Endothelial cell of umbilical vein (primary cell): ENCODE measurements around the gene BCL2L14.

Experiments used
- EZH2 ChIP-seq: IDR thresholded peaks from 2 replicates; pipeline ENCODE4 v1.6.1; 2012; ENCODE audit warnings: borderline replicate concordance, low read depth, mild to moderate bottlenecking, moderate library complexity, low read length, inconsistent platforms; ENCODE audit not compliant: severe bottlenecking
- GATA2 ChIP-seq: IDR thresholded peaks from 2 replicates; pipeline ENCODE4 v1.7.0; 2011; ENCODE audit warnings: low read depth, mild to moderate bottlenecking, moderate library complexity, mixed read lengths, low read length; ENCODE audit not compliant: insufficient read length, insufficient read depth
- JUN ChIP-seq: IDR thresholded peaks from 2 replicates; pipeline ENCODE4 v1.6.1; 2011; ENCODE audit warnings: borderline replicate concordance, low read depth; ENCODE audit not compliant: insufficient read length, insufficient read depth
- MYC ChIP-seq: IDR thresholded peaks from one replicate; pipeline ENCODE4 v1.6.1; 2011; ENCODE audit warnings: mild to moderate bottlenecking, low read depth, low read length
- POLR2A ChIP-seq: IDR thresholded peaks from 2 replicates; pipeline ENCODE4 v1.6.1; 2012; ENCODE audit warnings: low read depth, mild to moderate bottlenecking, control low read depth, low read length
- POLR2AphosphoS5 ChIP-seq: IDR thresholded peaks from 2 replicates; pipeline ENCODE4 v1.6.1; 2012; ENCODE audit warnings: low read depth, mild to moderate bottlenecking, control low read depth, low read length, moderate library complexity; ENCODE audit not compliant: insufficient read depth
- TF ChIP-seq, protein P1 (sequence below), 2 donors: IDR thresholded peaks; 1 replicate in 1 of 2; 2 replicates in 1 of 2; pipeline ENCODE4 v1.5.1; 2011; ENCODE audit warnings: low read length in 2 of 2, mild to moderate bottlenecking in 2 of 2, moderate library complexity in 2 of 2, control low read depth in 1 of 2, inconsistent platforms in 1 of 2, low read depth in 1 of 2; ENCODE audit not compliant: insufficient read depth in 1 of 2; ENCODE audit errors: extremely low read depth in 1 of 2
- TF ChIP-seq, protein P2 (sequence below): IDR thresholded peaks from 2 replicates; pipeline ENCODE4 v1.6.1; 2011; ENCODE audit not compliant: insufficient read depth, insufficient read length

DNA sequence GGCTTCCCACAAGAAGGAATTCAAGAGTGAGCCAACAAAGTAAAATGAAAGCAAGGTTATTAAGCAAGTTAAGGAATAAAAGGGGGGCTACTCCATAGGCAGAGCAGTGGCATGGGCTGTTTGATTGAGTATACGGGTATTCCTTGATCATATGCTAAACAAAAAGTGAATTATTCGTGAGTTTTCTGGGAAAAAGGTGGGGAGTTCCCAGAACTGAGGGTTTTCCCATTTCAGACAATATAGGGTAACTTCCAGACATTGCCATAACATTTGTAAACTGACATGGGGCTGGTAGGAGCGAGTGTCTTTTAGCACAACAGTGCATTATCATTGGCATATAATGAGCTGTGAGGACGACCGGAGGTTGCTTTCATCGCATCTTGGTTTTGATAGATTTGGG lies 2.0 kb upstream of the BCL2L14 start:
- TF ChIP-seq JUN = no peak
- TF ChIP-seq, protein P1, sequence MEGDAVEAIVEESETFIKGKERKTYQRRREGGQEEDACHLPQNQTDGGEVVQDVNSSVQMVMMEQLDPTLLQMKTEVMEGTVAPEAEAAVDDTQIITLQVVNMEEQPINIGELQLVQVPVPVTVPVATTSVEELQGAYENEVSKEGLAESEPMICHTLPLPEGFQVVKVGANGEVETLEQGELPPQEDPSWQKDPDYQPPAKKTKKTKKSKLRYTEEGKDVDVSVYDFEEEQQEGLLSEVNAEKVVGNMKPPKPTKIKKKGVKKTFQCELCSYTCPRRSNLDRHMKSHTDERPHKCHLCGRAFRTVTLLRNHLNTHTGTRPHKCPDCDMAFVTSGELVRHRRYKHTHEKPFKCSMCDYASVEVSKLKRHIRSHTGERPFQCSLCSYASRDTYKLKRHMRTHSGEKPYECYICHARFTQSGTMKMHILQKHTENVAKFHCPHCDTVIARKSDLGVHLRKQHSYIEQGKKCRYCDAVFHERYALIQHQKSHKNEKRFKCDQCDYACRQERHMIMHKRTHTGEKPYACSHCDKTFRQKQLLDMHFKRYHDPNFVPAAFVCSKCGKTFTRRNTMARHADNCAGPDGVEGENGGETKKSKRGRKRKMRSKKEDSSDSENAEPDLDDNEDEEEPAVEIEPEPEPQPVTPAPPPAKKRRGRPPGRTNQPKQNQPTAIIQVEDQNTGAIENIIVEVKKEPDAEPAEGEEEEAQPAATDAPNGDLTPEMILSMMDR (IDR thresholded peaks at IDR 0.05; ENCODE audit: extremely low read depth in 1 of 2, insufficient read depth in 1 of 2, low read depth in 1 of 2, low read length in 2 of 2) = no peak
- no peak for TF ChIP-seq EZH2
- TF ChIP-seq GATA2 = no peak
- TF ChIP-seq POLR2AphosphoS5 = no peak
- TF ChIP-seq POLR2A = no peak
- TF ChIP-seq MYC = no peak
- TF ChIP-seq, protein P2, sequence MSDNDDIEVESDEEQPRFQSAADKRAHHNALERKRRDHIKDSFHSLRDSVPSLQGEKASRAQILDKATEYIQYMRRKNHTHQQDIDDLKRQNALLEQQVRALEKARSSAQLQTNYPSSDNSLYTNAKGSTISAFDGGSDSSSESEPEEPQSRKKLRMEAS = no peak
